Fibroblast of lung (primary cell): ENCODE data around the gene DCTN2. TPM values are rescaled to one million over a fixed set of nuclear protein-coding genes. Genes with fewer than 3 reads are reported as not detected.

Experiments used
- DNase-seq, 2 donors: peaks; one replicate each; pipeline versions ENCODE4 v3.0.0 to v3.0.0-alpha.2; 2010; ENCODE audit warnings: low read depth in 2 of 2
- H2AFZ ChIP-seq: 2 replicates; pipeline ENCODE4 v1.5.1; 2012; ENCODE audit warnings: low read length, control low read depth, inconsistent platforms
- H3K27ac ChIP-seq: 2 replicates; pipeline ENCODE4 v1.5.1; 2011; ENCODE audit warnings: low read length, control low read depth; ENCODE audit not compliant: insufficient read depth
- H3K27me3 ChIP-seq: 2 replicates; pipeline ENCODE4 v1.5.1; 2011; ENCODE audit warnings: mild to moderate bottlenecking, low read length; ENCODE audit not compliant: control insufficient read depth, insufficient read depth
- H3K36me3 ChIP-seq: 2 replicates; pipeline ENCODE4 v1.5.1; 2011; ENCODE audit warnings: low read length; ENCODE audit not compliant: control insufficient read depth, insufficient read depth
- H3K4me1 ChIP-seq: 2 replicates; pipeline ENCODE4 v1.5.1; 2011; ENCODE audit warnings: low read length; ENCODE audit not compliant: control insufficient read depth, insufficient read depth; ENCODE audit errors: extremely low read depth
- H3K4me2 ChIP-seq: 2 replicates; pipeline ENCODE4 v1.5.1; 2011; ENCODE audit warnings: low read length, control low read depth; ENCODE audit not compliant: insufficient read depth; ENCODE audit errors: extremely low read depth
- H3K4me3 ChIP-seq, 4 experiments: fragments of 200-600 bp in 1 of 4; sonication (generic) in 1 of 4; replicated peaks in 1 of 4; 2 replicates each; pipeline ENCODE4 v1.5.1; 2011 to 2016; ENCODE audit warnings: low read length in 4 of 4, low read depth in 3 of 4, mild to moderate bottlenecking in 3 of 4, control low read depth in 2 of 4, inconsistent platforms in 1 of 4, mixed read lengths in 1 of 4; ENCODE audit not compliant: insufficient read depth in 1 of 4; ENCODE audit errors: control extremely low read depth in 1 of 4
- H3K79me2 ChIP-seq: 2 replicates; pipeline ENCODE4 v1.5.1; 2012; ENCODE audit warnings: mild to moderate bottlenecking, low read length, inconsistent platforms; ENCODE audit not compliant: control insufficient read depth, insufficient read depth
- H3K9ac ChIP-seq: 2 replicates; pipeline ENCODE4 v1.5.1; 2011; ENCODE audit warnings: mild to moderate bottlenecking, low read length, control low read depth; ENCODE audit not compliant: insufficient read depth
- H3K9me3 ChIP-seq: 2 replicates; pipeline ENCODE4 v1.5.1; 2012; ENCODE audit warnings: low read depth, low read length; ENCODE audit not compliant: control insufficient read depth, insufficient read depth
- H4K20me1 ChIP-seq: 2 replicates; pipeline ENCODE4 v1.5.1; 2011; ENCODE audit warnings: low read length; ENCODE audit not compliant: control insufficient read depth, insufficient read depth; ENCODE audit errors: extremely low read depth
- CTCF ChIP-seq, 2 donors: IDR thresholded peaks in 1 of 2; conservative IDR thresholded peaks in 1 of 2; 1 replicate in 1 of 2; 2 replicates in 1 of 2; pipeline ENCODE4 v1.5.1; 2011 to 2012; ENCODE audit warnings: low read length in 2 of 2, control low read depth in 1 of 2, inconsistent platforms in 1 of 2, low read depth in 1 of 2, mild to moderate bottlenecking in 1 of 2
- EZH2 ChIP-seq: IDR thresholded peaks from 2 replicates; pipeline ENCODE4 v1.5.1; 2012; ENCODE audit warnings: low read length, control low read depth, mild to moderate bottlenecking; ENCODE audit errors: missing control alignments
- polyA plus RNA-seq, 2 donors: library from polyadenylated mRNA; depleted of rRNA in 1 of 2; stranded (reverse) in 1 of 2; unstranded in 1 of 2; fragments of >200 nt; gene quantifications; 2 replicates each; pipeline ENCODE4 v1.2.1, GENCODE V29; 2011 to 2012; ENCODE audit warnings: missing spikeins in 1 of 2
- total RNA-seq: library from RNA; depleted of rRNA; stranded (reverse); fragments of >200 nt; gene quantifications from 2 replicates; pipeline ENCODE4 v1.2.1, GENCODE V29; 2014

DCTN2 gene
- total and polyA plus RNA-seq, 2 donors (not counting 1 experiment from before 2014, with no cell fraction given): 101 to 211 TPM

GRCh38 chr12:57488402-57489156 is 58.4 kb downstream of the DCTN2 start:
- Histone ChIP-seq H3K36me3 (peaks cover 19% of the 10 kb centered on the region), H3K27ac (peak overlapping the region; percentile 67), H3K4me2 (peak overlapping the region; percentile 82), H3K79me2 (peaks cover 21% of the 10 kb centered on the region), H3K9me3 (no peaks in the 10 kb centered on the region), H2AFZ (peak overlapping the region; percentile 22), H3K9ac (peak overlapping the region; percentile 65), H3K4me1 (peaks cover 11% of the 10 kb centered on the region), H3K27me3 (no peaks in the 10 kb centered on the region), H3K4me3 (peak overlapping the region; percentile 81 to 99 (median 89)), H4K20me1 (no peaks in the 10 kb centered on the region)
- no peak for DNase-seq
- TF ChIP-seq EZH2 (no peak), CTCF (conservative IDR thresholded peaks at IDR 0.05 in 1 of 2, IDR thresholded peaks at IDR 0.05 in 1 of 2; ENCODE audit: low read depth in 1 of 2, low read length in 2 of 2) (no peak)

DNA sequence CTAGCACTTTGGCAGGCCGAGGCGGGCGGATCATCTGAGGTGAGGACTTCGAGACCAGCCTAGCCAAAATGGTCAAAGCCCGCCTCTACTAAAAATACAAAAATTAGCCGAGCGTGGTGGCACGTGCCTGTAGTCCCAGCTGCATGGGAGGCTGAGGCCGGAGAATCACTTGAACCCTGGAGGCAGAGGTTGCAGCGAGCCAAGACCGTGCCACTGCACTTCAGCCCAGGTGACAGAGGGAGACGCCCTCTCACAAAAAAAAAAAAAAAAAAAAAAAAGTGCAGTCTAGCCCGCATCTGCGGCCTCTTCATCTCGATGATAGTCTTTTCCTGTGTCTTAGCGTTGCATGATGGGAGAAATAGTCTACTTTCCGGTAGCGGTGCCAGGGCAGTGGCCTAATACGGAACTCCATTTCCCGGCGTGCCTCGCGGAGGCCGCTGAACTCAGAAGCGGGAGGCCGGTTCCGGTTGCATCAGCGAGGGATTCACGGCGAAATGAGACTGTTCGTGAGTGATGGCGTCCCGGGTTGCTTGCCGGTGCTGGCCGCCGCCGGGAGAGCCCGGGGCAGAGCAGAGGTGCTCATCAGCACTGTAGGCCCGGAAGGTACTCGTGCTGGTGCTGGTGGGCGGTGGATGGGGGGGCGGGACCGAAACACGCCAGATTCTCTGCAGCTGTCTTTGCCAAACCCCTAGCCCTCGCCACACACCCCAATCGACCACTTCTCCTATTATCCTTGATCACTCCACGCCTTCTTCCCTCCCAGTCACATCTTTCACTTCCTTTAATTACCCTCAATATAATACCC is 59.2 kb downstream of the DCTN2 start, which contains the start of gene MARS1:
Gene MARS1 (plus strand): TSS at position 472 of the 805 bp plus-strand sequence. CDS start 23 bp downstream, at position 495.
- TF ChIP-seq EZH2 (no peak), CTCF (conservative IDR thresholded peaks at IDR 0.05 in 1 of 2, IDR thresholded peaks at IDR 0.05 in 1 of 2; ENCODE audit: low read depth in 1 of 2, low read length in 2 of 2) (no peak)
- Histone ChIP-seq H3K79me2 (peaks cover 21% of the 10 kb centered on the region), H4K20me1 (no peaks in the 10 kb centered on the region), H2AFZ (peak within 1 kb of the TSS; percentile 60), H3K4me1 (peaks cover 15% of the 10 kb centered on the region), H3K36me3 (peaks cover 17% of the 10 kb centered on the region), H3K4me2 (peak within 1 kb of the TSS; percentile 82), H3K27ac (peak within 1 kb of the TSS; percentile 67), H3K9ac (peak within 1 kb of the TSS; percentile 65), H3K27me3 (no peaks in the 10 kb centered on the region), H3K9me3 (no peaks in the 10 kb centered on the region), H3K4me3 (peak within 1 kb of the TSS; percentile 81 to 99 (median 89))
- DNase-seq: peak; percentile 95 to 97

- Histone ChIP-seq H3K9ac (no peak overlapping the region), H3K4me2 (peak overlapping the region; percentile 52), H3K79me2 (peaks cover 21% of the 10 kb centered on the region), H3K27me3 (no peaks in the 10 kb centered on the region), H3K36me3 (peaks cover 17% of the 10 kb centered on the region), H3K27ac (no peak overlapping the region), H3K9me3 (no peaks in the 10 kb centered on the region), H3K4me3 (peak overlapping the region in 1 of 4 experiments; percentile 92), H4K20me1 (no peaks in the 10 kb centered on the region), H2AFZ (peak overlapping the region; percentile 60), H3K4me1 (peaks cover 15% of the 10 kb centered on the region)
- no peak for TF ChIP-seq EZH2
- TF ChIP-seq CTCF (conservative IDR thresholded peaks at IDR 0.05 in 1 of 2, IDR thresholded peaks at IDR 0.05 in 1 of 2; ENCODE audit: low read depth in 1 of 2, low read length in 2 of 2): no peak
- DNase-seq: no peak
These were observed 59.9 kb downstream of the DCTN2 start for GRCh38 chr12:57487055-57487596.
